NCI-H446 treated with DMSO at 0.1 percent for 48 hours (cell line): ENCODE results near the gene KRTAP4-5.
"Not testable (repeated sequence)": the region's sequence is repeated elsewhere in the genome, so short reads cannot be mapped to it uniquely, and the experiment has no call there.

ENCODE experiments used
- DNase-seq: peaks from one replicate; lab custom pipeline; 2025; lab: John Stamatoyannopoulos, UW

Gene KRTAP4-5

GRCh38 chr17:41108728-41109386, 40.8 kb downstream of the KRTAP4-5 start:
- DNase-seq = not testable (repeated sequence)

GRCh38 chr17:41107941-41108450, 41.6 kb downstream of the KRTAP4-5 start:
- DNase-seq = no peak

- not testable (repeated sequence) for DNase-seq
Observed at GRCh38 chr17:41105347-41105746, 44.3 kb downstream of the KRTAP4-5 start, which contains the start of gene KRTAP4-9. Gene KRTAP4-9 (plus strand): TSS chr17:41105389. CDS start chr17:41105389, 0 bp downstream.

- DNase-seq = not testable (repeated sequence)
Observed at GRCh38 chr17:41104386-41105038, 45.1 kb downstream of the KRTAP4-5 start.

- DNase-seq = no peak
Observed at GRCh38 chr17:41103896-41104295, 45.7 kb downstream of the KRTAP4-5 start.

- DNase-seq = no peak
Observed at GRCh38 chr17:41101586-41102259, 47.9 kb downstream of the KRTAP4-5 start, which contains the start of gene KRTAP4-16. Gene KRTAP4-16 (minus strand): TSS chr17:41102209. CDS start chr17:41102209, 0 bp downstream.

GRCh38 chr17:41099682-41100480, 49.7 kb downstream of the KRTAP4-5 start:
- not testable (repeated sequence) for DNase-seq
